Ovary (tissue), 3 donors: ENCODE data around the gene UPB1.

ENCODE experiments used
- CTCF ChIP-seq, 3 donors: fragments of 450-650 bp in 2 of 3; fragments of 200-600 bp in 1 of 3; IDR thresholded peaks; one replicate each; pipeline versions ENCODE4 v1.5.1 to v1.8.0; 2016 to 2022; ENCODE audit warnings: antibody characterized with exemption in 3 of 3, mild to moderate bottlenecking in 1 of 3
- POLR2A ChIP-seq: fragments of 450-650 bp; IDR thresholded peaks from one replicate; pipeline ENCODE4 v1.6.1; 2017; ENCODE audit warnings: antibody characterized with exemption, mild to moderate bottlenecking, moderate library complexity
- donor health status: DM: no; HTN: no; CAD: no.

GRCh38 chr22:24535348-24535747, 40.2 kb downstream of the UPB1 start:
- TF ChIP-seq CTCF (IDR thresholded peaks at IDR 0.05) (no peak), POLR2A (no peak)
